HepG2 (cell line): Measurements from ENCODE around the gene CORO1C. TPM values are rescaled to one million over a fixed set of nuclear protein-coding genes. Genes with fewer than 3 reads are reported as not detected.
A peak's percentile ranks its signal among the peaks of the same experiment; 100 is the strongest.

Experiments
- ATAC-seq: fragments of 200-7000 bp; cut with Tn5 transposase; 3 replicates; pipeline ENCODE4 v1.9.1; 2020; ENCODE audit warnings: mild to moderate bottlenecking, moderate library complexity
- BruUV-seq: library from RNA; stranded (reverse); fragments of 400-500 nt; replicated peaks from 2 replicates; lab custom pipeline; 2021; lab: Mats Ljungman, UMichigan
- CTCF ChIA-PET: fragments of 300-600 bp; formaldehyde crosslinking; extraction: SDS; loops from one replicate; lab custom pipeline; 2021; ENCODE audit warnings: low total read pairs, inconsistent platforms, low intra/inter-chr PET ratio; lab: Yijun Ruan, JAX
- POLR2A ChIA-PET: fragments of 350-600 bp; sonication (Branson Sonifier 250); formaldehyde crosslinking; loops from one replicate; lab custom pipeline; 2020; ENCODE audit warnings: antibody characterized with exemption, inconsistent platforms; lab: Yijun Ruan, JAX
- DNase-seq: peaks from one replicate; pipeline ENCODE4 v3.0.0-alpha.2; 2015; ENCODE audit warnings: low spot score
- FAIRE-seq: peaks from 3 replicates; lab custom pipeline; 2011; peaks lifted over from hg19 to GRCh38; lab: Jason Lieb, UNC
- H2AFZ ChIP-seq: one replicate; pipeline ENCODE4 v1.6.1; 2011; ENCODE audit warnings: low read length, inconsistent platforms
- H3K27ac ChIP-seq: fragments of 300-600 bp; 3 replicates; pipeline ENCODE4 v1.8.0; 2011; ENCODE audit warnings: mixed run types, mild to moderate bottlenecking, mixed read lengths, low read length, inconsistent platforms; ENCODE audit not compliant: insufficient read depth; ENCODE audit errors: extremely low read length
- H3K27me3 ChIP-seq, 2 experiments: fragments of 200-600 bp in 1 of 2; 2 replicates in 1 of 2; 3 replicates in 1 of 2; pipeline versions ENCODE4 v1.6.0 to v1.8.0; 2011; ENCODE audit warnings: low read length in 2 of 2, mild to moderate bottlenecking in 2 of 2, moderate library complexity in 2 of 2, inconsistent platforms in 1 of 2; ENCODE audit not compliant: insufficient read depth in 2 of 2, control insufficient read depth in 1 of 2
- H3K36me3 ChIP-seq, 2 experiments: fragments of 200-600 bp in 1 of 2; replicated peaks in 1 of 2; 2 replicates in 1 of 2; 3 replicates in 1 of 2; pipeline versions ENCODE4 v1.5.1 to v1.8.0; 2011; ENCODE audit warnings: low read length in 2 of 2, inconsistent platforms in 1 of 2; ENCODE audit not compliant: insufficient read depth in 2 of 2, control insufficient read depth in 1 of 2
- H3K4me1 ChIP-seq: 2 replicates; pipeline ENCODE4 v1.5.1; 2012; ENCODE audit warnings: low read length, inconsistent platforms; ENCODE audit not compliant: insufficient read depth
- H3K4me2 ChIP-seq: 2 replicates; pipeline ENCODE4 v1.6.0; 2011; ENCODE audit warnings: low read depth, low read length, inconsistent platforms
- H3K4me3 ChIP-seq, 3 experiments: fragments of 200-600 bp in 1 of 3; sonication (generic), shearing (Covaris generic) in 1 of 3; replicated peaks in 1 of 3; 2 replicates each; pipeline ENCODE4 v1.5.1; 2011 to 2016; ENCODE audit warnings: low read length in 3 of 3, inconsistent platforms in 2 of 3, low read depth in 2 of 3, mild to moderate bottlenecking in 2 of 3, control low read depth in 1 of 3, mixed read lengths in 1 of 3; ENCODE audit not compliant: insufficient read depth in 1 of 3
- H3K79me2 ChIP-seq: one replicate; pipeline ENCODE4 v1.6.1; 2011; ENCODE audit warnings: low read length, inconsistent platforms; ENCODE audit not compliant: insufficient read depth
- H3K9ac ChIP-seq: 2 replicates; pipeline ENCODE4 v1.6.0; 2011; ENCODE audit warnings: mild to moderate bottlenecking, low read depth, low read length, inconsistent platforms; ENCODE audit not compliant: insufficient read depth
- H3K9me3 ChIP-seq: 2 replicates; pipeline ENCODE4 v1.5.1; 2012; ENCODE audit warnings: mild to moderate bottlenecking, low read length
- H4K20me1 ChIP-seq: 2 replicates; pipeline ENCODE4 v1.6.0; 2011; ENCODE audit warnings: inconsistent platforms, mild to moderate bottlenecking, low read length, moderate library complexity; ENCODE audit not compliant: insufficient read depth
- ATF5 ChIP-seq: sonication (generic); formaldehyde crosslinking; IDR thresholded peaks from 2 replicates; pipeline ENCODE4 v1.4.0; 2020; ENCODE audit warnings: mild to moderate bottlenecking, low read depth, missing genetic modification reagents
- BCL3 ChIP-seq: sonication (generic); formaldehyde crosslinking; IDR thresholded peaks from 2 replicates; pipeline ENCODE4 v1.5.1; 2020; ENCODE audit warnings: mild to moderate bottlenecking, missing genetic modification reagents, moderate library complexity
- HCFC1 ChIP-seq: fragments of 150-350 bp; IDR thresholded peaks from 2 replicates; pipeline ENCODE4 v1.6.1; 2014; ENCODE audit warnings: low read depth, low read length
- HNF1B ChIP-seq: sonication (generic); formaldehyde crosslinking; IDR thresholded peaks from 2 replicates; pipeline ENCODE4 v1.5.1; 2020; ENCODE audit warnings: mild to moderate bottlenecking, moderate library complexity, missing genetic modification reagents
- MLX ChIP-seq: IDR thresholded peaks from 2 replicates; pipeline ENCODE4 v1.6.1; 2016
- MNT ChIP-seq: fragments of 450-650 bp; IDR thresholded peaks from 2 replicates; pipeline ENCODE4 v1.6.1; 2016
- PBX2 ChIP-seq: IDR thresholded peaks from 2 replicates; pipeline ENCODE4 v1.6.1; 2016; ENCODE audit warnings: control low read depth
- RAD21 ChIP-seq: fragments of 450-650 bp; formaldehyde crosslinking; IDR thresholded peaks from 2 replicates; pipeline ENCODE4 v1.5.0; 2020; ENCODE audit warnings: mild to moderate bottlenecking
- SMARCC2 ChIP-seq: fragments of 450-650 bp; IDR thresholded peaks from 2 replicates; pipeline ENCODE4 v1.6.1; 2017; ENCODE audit warnings: antibody characterized with exemption, mild to moderate bottlenecking
- ZBTB7B ChIP-seq: sonication (generic); formaldehyde crosslinking; IDR thresholded peaks from 2 replicates; pipeline ENCODE4 v1.4.0; 2020; ENCODE audit warnings: missing genetic modification reagents
- ZNF138 ChIP-seq: sonication (generic); formaldehyde crosslinking; IDR thresholded peaks from 2 replicates; pipeline ENCODE4 v1.5.0; 2020; ENCODE audit warnings: mild to moderate bottlenecking, low read depth, missing genetic modification reagents
- ZNF441 ChIP-seq: sonication (generic); formaldehyde crosslinking; IDR thresholded peaks from 2 replicates; pipeline ENCODE4 v1.7.0; 2021; ENCODE audit warnings: missing genetic modification reagents, borderline replicate concordance
- ZNF556 ChIP-seq: sonication (generic); formaldehyde crosslinking; IDR thresholded peaks from 2 replicates; pipeline ENCODE4 v1.4.0; 2020; ENCODE audit warnings: mild to moderate bottlenecking, missing genetic modification reagents, borderline replicate concordance
- ZNF562 ChIP-seq: sonication (generic); formaldehyde crosslinking; IDR thresholded peaks from 2 replicates; pipeline ENCODE4 v1.8.0; 2022; ENCODE audit warnings: missing genetic modification reagents, borderline replicate concordance
- ZNF577 ChIP-seq: sonication (generic); formaldehyde crosslinking; IDR thresholded peaks from 2 replicates; pipeline ENCODE4 v1.4.0; 2020; ENCODE audit warnings: mild to moderate bottlenecking, low read depth, missing genetic modification reagents, borderline replicate concordance
- ZNF724P ChIP-seq: sonication (generic); formaldehyde crosslinking; IDR thresholded peaks from 2 replicates; pipeline ENCODE4 v1.8.0; 2022; ENCODE audit warnings: missing genetic modification reagents, borderline replicate concordance
- ZNF782 ChIP-seq: sonication (generic); formaldehyde crosslinking; IDR thresholded peaks from 2 replicates; pipeline ENCODE4 v1.4.0; 2020; ENCODE audit warnings: missing genetic modification reagents, mild to moderate bottlenecking, borderline replicate concordance
- WGBS: methylation state at CpG from one replicate; pipeline ENCODE4 v1.1.6; 2017; ENCODE audit warnings: low lambda C conversion rate; 5-methylcytosine and 5-hydroxymethylcytosine counted together
- in situ Hi-C: cut with HindIII; loops from 2 replicates; pipeline ENCODE4 v1.10.0; 2017; ENCODE audit warnings: low pct_unique_long_range_greater_than_20kb; ENCODE audit not compliant: extremely low pct_ligation_motif_present
- intact Hi-C: fragments of 100-400 bp; cut with micrococcal nuclease; formaldehyde crosslinking; loops from one replicate; pipeline ENCODE4 v1.10.0; 2022; ENCODE audit not compliant: unreplicated experiment
- polyA plus RNA-seq, 8 experiments: library from polyadenylated mRNA; depleted of rRNA in 3 of 8; stranded (reverse) in 7 of 8; unstranded in 1 of 8; fragments of >200 nt; fragmentation: Illumina TruSeq in 4 of 8; extraction: Trizol in 4 of 8; gene quantifications; 2 replicates each; pipeline versions ENCODE4 v1.2.1 to v1.2.3, GENCODE V29; 2011 to 2016; ENCODE audit warnings: low read depth in 4 of 8, missing spikeins in 1 of 8, mixed read lengths in 1 of 8; ENCODE audit not compliant: insufficient read depth in 1 of 8
- total RNA-seq, 5 experiments: library from RNA; depleted of rRNA; stranded (reverse); fragments of >200 nt; fragmentation: Illumina TruSeq; extraction: Trizol; gene quantifications; 2 replicates each; pipeline ENCODE4 v1.2.3, GENCODE V29; 2016; ENCODE audit warnings: low read depth in 1 of 5

CORO1C gene
- total and polyA plus RNA-seq, 2 of the 13 experiments (the other 11 are each of a cell fraction or from before 2014, with no cell fraction given) = 73.7 to 131 TPM

GRCh38 chr12:108734200-108734906 lies 3.0 kb upstream of the CORO1C start:
- Histone ChIP-seq H3K4me2 (peak overlapping the region; percentile 65), H3K27me3 (no peaks in the 10 kb centered on the region; a peak in 1 of 5 replicates), H3K9me3 (peaks cover 7% of the 10 kb centered on the region), H3K4me1 (peaks cover 64% of the 10 kb centered on the region), H3K4me3 (peak overlapping the region in 1 of 3 experiments; percentile 41; a peak in 2 of 6 replicates), H3K9ac (peak overlapping the region; percentile 67), H3K36me3 (no peaks in the 10 kb centered on the region), H2AFZ (no peak overlapping the region), H4K20me1 (peaks cover 8% of the 10 kb centered on the region; the same call in 1 of the 2 replicates), H3K27ac (peak overlapping the region; percentile 95), H3K79me2 (peaks cover 13% of the 10 kb centered on the region)
- no TSS peak for BruUV-seq
- DNase-seq (peak; percentile 98), ATAC-seq (peak; percentile 39), FAIRE-seq (peak; percentile 97)
- in situ Hi-C loops = no loop called here
- 40% methylated on average over 8 of the region's 9 CpGs for WGBS
- intact Hi-C loops = loop anchor here (5.0 kb wide), 2 partner anchors 38 to 172 kb away; partner anchors contain the start of genes ISCU and SART3
- ChIA-PET CTCF (no interaction called here), POLR2A (interaction anchor here (0.6 to 2.3 kb wide), 10 partner anchors 9 to 104 kb away, joined by 3 to 9 read pairs (median 3); no protein-coding TSS in a partner anchor)
- TF ChIP-seq ZNF782 (CRISPR knock-in tag) = no peak
- peak; percentile 76; the same call in 1 of the 2 replicates for TF ChIP-seq HNF1B (CRISPR knock-in tag)
- no peak for TF ChIP-seq ZNF138
- no peak for TF ChIP-seq PBX2 (CRISPR knock-in tag)
- TF ChIP-seq BCL3 (CRISPR knock-in tag) = no peak
- no peak for TF ChIP-seq ZNF577 (CRISPR knock-in tag)
- no peak for TF ChIP-seq ATF5 (CRISPR knock-in tag)
- TF ChIP-seq ZNF441 (CRISPR knock-in tag) = peak; percentile 70; the same call in 1 of the 2 replicates
- TF ChIP-seq RAD21 = no peak
- no peak for TF ChIP-seq ZNF724P
- TF ChIP-seq ZBTB7B = no peak
- no peak for TF ChIP-seq ZNF556 (CRISPR knock-in tag)
- TF ChIP-seq MNT = peak; percentile 32; the same call in 1 of the 2 replicates
- TF ChIP-seq SMARCC2 = no peak
- TF ChIP-seq HCFC1 = no peak
- peak; percentile 24; the same call in 1 of the 2 replicates for TF ChIP-seq MLX
- no peak for TF ChIP-seq ZNF562 (CRISPR knock-in tag)
